Keratinocyte (primary cell): ENCODE results near the gene MYH6. TPM values are rescaled to one million over a fixed set of nuclear protein-coding genes. Genes with fewer than 3 reads are reported as not detected.

Experiments
- DNase-seq: peaks from one replicate; pipeline ENCODE4 v3.0.0-alpha.2; 2011; ENCODE audit warnings: low read depth, missing footprints, low spot score
- FAIRE-seq: peaks from 2 replicates; lab custom pipeline; 2011; peaks lifted over from hg19 to GRCh38; lab: Jason Lieb, UNC
- H2AFZ ChIP-seq: 2 replicates; pipeline ENCODE4 v1.6.0; 2012; ENCODE audit warnings: low read length, control low read depth, inconsistent platforms; ENCODE audit not compliant: control insufficient read depth
- H3K27ac ChIP-seq: 2 replicates; pipeline ENCODE4 v1.5.1; 2011; ENCODE audit warnings: low read length; ENCODE audit not compliant: control insufficient read depth, insufficient read depth
- H3K27me3 ChIP-seq: 3 replicates; pipeline ENCODE4 v1.6.0; 2011; ENCODE audit warnings: low read length; ENCODE audit not compliant: control insufficient read depth, insufficient read depth; ENCODE audit errors: extremely low read depth
- H3K36me3 ChIP-seq, 2 experiments: 2 replicates in 1 of 2; 3 replicates in 1 of 2; pipeline ENCODE4 v1.5.1; 2011; ENCODE audit warnings: low read length in 2 of 2, mild to moderate bottlenecking in 1 of 2; ENCODE audit not compliant: control insufficient read depth in 2 of 2, insufficient read depth in 2 of 2; ENCODE audit errors: extremely low read depth in 1 of 2
- H3K4me1 ChIP-seq: 3 replicates; pipeline ENCODE4 v1.5.1; 2011; ENCODE audit warnings: low read length; ENCODE audit not compliant: control insufficient read depth, insufficient read depth; ENCODE audit errors: extremely low read depth
- H3K4me2 ChIP-seq: 3 replicates; pipeline ENCODE4 v1.6.0; 2011; ENCODE audit warnings: low read depth, low read length; ENCODE audit not compliant: control insufficient read depth, insufficient read depth; ENCODE audit errors: extremely low read depth
- H3K4me3 ChIP-seq, 3 experiments: fragments of 200-600 bp in 1 of 3; sonication (generic) in 1 of 3; 2 replicates in 2 of 3; 3 replicates in 1 of 3; pipeline ENCODE4 v1.5.1; 2011 to 2016; ENCODE audit warnings: low read length in 3 of 3, mild to moderate bottlenecking in 3 of 3, control low read depth in 2 of 3, inconsistent platforms in 1 of 3, low read depth in 1 of 3, mixed read lengths in 1 of 3, mixed run types in 1 of 3, moderate library complexity in 1 of 3; ENCODE audit not compliant: control insufficient read depth in 2 of 3, insufficient read depth in 2 of 3; ENCODE audit errors: extremely low read depth in 1 of 3
- H3K79me2 ChIP-seq: 2 replicates; pipeline ENCODE4 v1.6.0; 2012; ENCODE audit warnings: low read length; ENCODE audit not compliant: control insufficient read depth, insufficient read depth
- H3K9ac ChIP-seq: 3 replicates; pipeline ENCODE4 v1.6.0; 2011; ENCODE audit warnings: low read length; ENCODE audit not compliant: control insufficient read depth, insufficient read depth; ENCODE audit errors: extremely low read depth
- H3K9me1 ChIP-seq: 3 replicates; pipeline ENCODE4 v1.6.0; 2011; ENCODE audit warnings: low read length; ENCODE audit not compliant: control insufficient read depth, insufficient read depth; ENCODE audit errors: extremely low read depth
- H3K9me3 ChIP-seq: 2 replicates; pipeline ENCODE4 v1.5.1; 2012; ENCODE audit warnings: low read depth, low read length; ENCODE audit not compliant: control insufficient read depth
- H4K20me1 ChIP-seq: 3 replicates; pipeline ENCODE4 v1.6.0; 2011; ENCODE audit warnings: low read length; ENCODE audit not compliant: control insufficient read depth, insufficient read depth; ENCODE audit errors: extremely low read depth
- EZH2 ChIP-seq: IDR thresholded peaks from one replicate; pipeline ENCODE4 v1.6.1; 2012; ENCODE audit warnings: inconsistent platforms, mild to moderate bottlenecking, low read length, moderate library complexity
- dilution Hi-C: fragments of 300-500 bp; cut with MboI; formaldehyde crosslinking; loops from one replicate; pipeline ENCODE4 v1.7.0; 2020; ENCODE audit warnings: low sequenced_read_pairs; ENCODE audit not compliant: extremely low pct_ligation_motif_present
- polyA plus RNA-seq, 5 experiments: library from polyadenylated mRNA; depleted of rRNA in 3 of 5; stranded (reverse) in 3 of 5; stranded (forward) in 1 of 5; unstranded in 1 of 5; fragments of >200 nt; gene quantifications; 1 replicate in 1 of 5; 2 replicates in 3 of 5; 3 replicates in 1 of 5; pipeline versions ENCODE4 v1.2.1 to v1.2.3, GENCODE V29; 2011 to 2012; ENCODE audit warnings: missing spikeins in 2 of 5, low read depth in 1 of 5, low replicate concordance in 1 of 5
- TF ChIP-seq, protein P1 (sequence below), 3 experiments: IDR thresholded peaks in 1 of 3; conservative IDR thresholded peaks in 1 of 3; optimal IDR thresholded peaks in 1 of 3; 2 replicates in 2 of 3; 3 replicates in 1 of 3; pipeline versions ENCODE3 to v1.5.1; 2011; ENCODE audit warnings: low read length in 3 of 3, mild to moderate bottlenecking in 3 of 3, moderate library complexity in 2 of 3, control low read depth in 1 of 3, inconsistent platforms in 1 of 3; ENCODE audit not compliant: insufficient read depth in 2 of 3; ENCODE audit errors: extremely low read depth in 1 of 3

The MYH6 gene
- polyA plus RNA-seq, 1 donor (not counting 4 experiments of a cell fraction or from before 2014, with no cell fraction given): not detected

DNA sequence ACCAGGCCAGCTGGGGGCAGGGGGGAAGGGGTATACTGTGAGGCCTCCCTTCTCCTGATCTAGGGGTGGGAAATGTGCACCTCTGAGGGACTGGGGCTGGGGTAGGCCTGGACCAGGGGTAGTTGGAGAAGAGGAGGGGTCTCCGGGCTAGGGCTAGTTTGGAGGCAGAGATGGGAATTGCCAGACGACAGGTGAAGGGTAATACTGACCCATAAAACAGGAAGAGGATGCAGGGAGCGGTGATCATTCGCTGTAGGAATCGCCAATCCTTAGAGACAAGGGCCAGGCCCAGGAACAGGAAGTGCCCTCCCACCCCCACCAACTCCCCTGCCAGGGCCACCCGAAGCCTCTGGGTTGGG lies 59.8 kb downstream of the MYH6 start:
- no peaks in the 10 kb centered on the region for H3K9me1 ChIP-seq
- TF ChIP-seq, protein P1, sequence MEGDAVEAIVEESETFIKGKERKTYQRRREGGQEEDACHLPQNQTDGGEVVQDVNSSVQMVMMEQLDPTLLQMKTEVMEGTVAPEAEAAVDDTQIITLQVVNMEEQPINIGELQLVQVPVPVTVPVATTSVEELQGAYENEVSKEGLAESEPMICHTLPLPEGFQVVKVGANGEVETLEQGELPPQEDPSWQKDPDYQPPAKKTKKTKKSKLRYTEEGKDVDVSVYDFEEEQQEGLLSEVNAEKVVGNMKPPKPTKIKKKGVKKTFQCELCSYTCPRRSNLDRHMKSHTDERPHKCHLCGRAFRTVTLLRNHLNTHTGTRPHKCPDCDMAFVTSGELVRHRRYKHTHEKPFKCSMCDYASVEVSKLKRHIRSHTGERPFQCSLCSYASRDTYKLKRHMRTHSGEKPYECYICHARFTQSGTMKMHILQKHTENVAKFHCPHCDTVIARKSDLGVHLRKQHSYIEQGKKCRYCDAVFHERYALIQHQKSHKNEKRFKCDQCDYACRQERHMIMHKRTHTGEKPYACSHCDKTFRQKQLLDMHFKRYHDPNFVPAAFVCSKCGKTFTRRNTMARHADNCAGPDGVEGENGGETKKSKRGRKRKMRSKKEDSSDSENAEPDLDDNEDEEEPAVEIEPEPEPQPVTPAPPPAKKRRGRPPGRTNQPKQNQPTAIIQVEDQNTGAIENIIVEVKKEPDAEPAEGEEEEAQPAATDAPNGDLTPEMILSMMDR (optimal IDR thresholded peaks at IDR 0.05 in 1 of 3, IDR thresholded peaks at IDR 0.05 in 1 of 3, conservative IDR thresholded peaks at IDR 0.05 in 1 of 3; ENCODE audit: extremely low read depth in 1 of 3, insufficient read depth in 2 of 3, low read length in 3 of 3): no peak
- no peak for TF ChIP-seq EZH2
- no peak overlapping the region for H2AFZ ChIP-seq
- no peaks in the 10 kb centered on the region for H3K79me2 ChIP-seq
- peaks cover 18% of the 10 kb centered on the region for H3K27me3 ChIP-seq
- H3K9ac ChIP-seq: no peak overlapping the region
- no peaks in the 10 kb centered on the region for H3K36me3 ChIP-seq
- H3K4me3 ChIP-seq: no peak overlapping the region
- FAIRE-seq: no peak
- no peak overlapping the region for H3K27ac ChIP-seq
- H3K4me2 ChIP-seq: no peak overlapping the region
- no peak for DNase-seq
- dilution Hi-C loops: no loop called here
- peaks cover 3% of the 10 kb centered on the region for H3K4me1 ChIP-seq
- H3K9me3 ChIP-seq: no peaks in the 10 kb centered on the region
- H4K20me1 ChIP-seq: no peaks in the 10 kb centered on the region

DNA sequence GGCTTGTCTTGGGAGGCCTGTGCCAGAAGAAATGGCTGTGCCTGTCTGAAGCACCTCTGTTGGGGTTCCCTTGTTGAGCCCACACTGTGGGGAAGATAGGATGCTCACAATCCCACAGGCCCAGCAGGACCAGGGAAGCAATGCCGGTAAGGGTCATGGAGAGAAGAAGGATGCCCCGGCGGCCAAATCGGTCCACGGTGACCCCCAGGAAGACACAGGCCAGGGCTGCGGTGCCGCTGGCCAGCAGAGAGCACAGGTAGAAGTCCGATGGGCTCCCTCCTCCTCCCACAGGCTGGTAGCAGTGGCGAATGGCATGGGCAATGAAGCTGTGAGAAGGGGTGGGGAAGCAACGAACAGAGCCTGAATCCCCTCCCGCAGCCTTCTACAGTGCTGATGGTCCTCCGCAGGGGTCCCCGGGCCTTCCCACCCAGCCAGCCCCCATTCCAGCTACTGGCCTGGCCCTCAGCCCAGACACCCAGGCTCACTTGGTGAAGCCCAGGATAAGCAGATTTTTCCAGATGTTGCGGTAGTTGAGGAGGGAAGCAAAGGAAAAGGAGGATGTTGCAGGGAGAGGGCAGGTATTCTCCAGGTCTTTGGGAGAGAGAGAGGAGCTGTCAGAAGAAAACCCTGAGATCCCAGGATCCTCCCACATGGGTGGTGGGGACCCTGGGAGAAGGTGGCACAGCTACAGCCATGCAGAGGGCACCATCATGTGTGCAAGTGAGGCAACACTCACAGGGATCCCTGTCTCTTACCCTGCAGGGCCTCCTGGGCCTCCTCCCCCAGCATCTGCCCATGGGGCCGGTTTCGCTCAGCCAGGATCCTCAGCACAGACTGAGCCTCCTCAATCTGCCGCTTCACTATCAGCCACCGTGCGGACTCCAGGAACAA lies 60.4 kb downstream of the MYH6 start:
- H3K4me1 ChIP-seq: peaks cover 3% of the 10 kb centered on the region
- H2AFZ ChIP-seq: no peak overlapping the region
- H3K27me3 ChIP-seq: peaks cover 16% of the 10 kb centered on the region
- no peak for FAIRE-seq
- TF ChIP-seq, protein P1 (optimal IDR thresholded peaks at IDR 0.05 in 1 of 3, IDR thresholded peaks at IDR 0.05 in 1 of 3, conservative IDR thresholded peaks at IDR 0.05 in 1 of 3; ENCODE audit: extremely low read depth in 1 of 3, insufficient read depth in 2 of 3, low read length in 3 of 3): no peak
- no peak for TF ChIP-seq EZH2
- no peaks in the 10 kb centered on the region for H3K9me3 ChIP-seq
- H3K4me3 ChIP-seq: no peak overlapping the region
- H3K9me1 ChIP-seq: no peaks in the 10 kb centered on the region
- H3K79me2 ChIP-seq: no peaks in the 10 kb centered on the region
- no peaks in the 10 kb centered on the region for H3K36me3 ChIP-seq
- dilution Hi-C loops: no loop called here
- H3K27ac ChIP-seq: no peak overlapping the region
- no peaks in the 10 kb centered on the region for H4K20me1 ChIP-seq
- DNase-seq: no peak
- H3K4me2 ChIP-seq: no peak overlapping the region
- no peak overlapping the region for H3K9ac ChIP-seq
